Astrocyte (in vitro differentiated cells and primary cell): Measurements from ENCODE around the gene TNFAIP1.

ENCODE experiments used
- CTCF ChIP-seq: IDR thresholded peaks from 2 replicates; pipeline ENCODE4 v1.5.1; 2011; ENCODE audit warnings: low read depth, mild to moderate bottlenecking, inconsistent platforms, low read length, moderate library complexity; ENCODE audit not compliant: insufficient read depth
- EZH2 ChIP-seq: IDR thresholded peaks from 2 replicates; pipeline ENCODE4 v1.6.1; 2012; ENCODE audit warnings: mild to moderate bottlenecking, low read length, inconsistent platforms; ENCODE audit not compliant: insufficient read depth

DNA sequence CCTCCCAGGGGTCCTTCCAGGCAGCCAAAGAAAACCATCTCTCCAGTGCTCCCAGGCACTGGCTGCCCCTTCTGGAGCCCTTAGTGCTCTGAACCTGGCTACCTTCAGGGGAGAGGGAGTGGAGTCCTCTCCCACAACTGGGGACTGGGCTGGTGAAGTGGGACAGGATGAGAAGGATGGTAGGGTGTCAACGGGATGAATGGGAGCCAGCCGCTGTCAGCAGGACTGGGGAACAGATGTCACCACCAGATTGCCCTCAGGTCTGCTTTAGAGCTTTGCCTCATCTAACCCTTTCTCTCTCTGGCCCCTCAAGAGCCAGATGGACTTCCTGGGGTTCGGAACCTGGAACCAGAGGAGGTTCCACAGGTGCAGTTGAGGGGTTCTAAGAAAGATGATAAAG, 29.9 kb downstream of the TNFAIP1 start:
- no peak for TF ChIP-seq CTCF
- no peak for TF ChIP-seq EZH2
